SK-N-SH (cell line): ENCODE results near the gene DUOX2. TPM values are rescaled to one million over a fixed set of nuclear protein-coding genes. Genes with fewer than 3 reads are reported as not detected.

Experiments
- CTCF ChIA-PET: fragments of 300-600, 350-600 bp; formaldehyde crosslinking; extraction: SDS; loops from one replicate; lab custom pipeline; 2021; lab: Yijun Ruan, JAX
- POLR2A ChIA-PET: fragments of 350-600 bp; sonication (Branson Sonifier 250); formaldehyde crosslinking; extraction: SDS; loops from one replicate; lab custom pipeline; 2020; ENCODE audit warnings: antibody characterized with exemption, inconsistent platforms; lab: Yijun Ruan, JAX
- DNase-seq: peaks from one replicate; pipeline ENCODE4 v3.0.0; 2012
- H2AFZ ChIP-seq: fragments of 200-600 bp; sonication (generic); 2 replicates; pipeline ENCODE4 v1.8.1; 2016; ENCODE audit warnings: antibody characterized with exemption, mild to moderate bottlenecking, low read depth
- H3F3A ChIP-seq: fragments of 200-600 bp; sonication (generic); replicated peaks from 2 replicates; pipeline ENCODE3; 2016; ENCODE audit warnings: antibody characterized with exemption, mild to moderate bottlenecking; ENCODE audit not compliant: insufficient read depth
- H3K27ac ChIP-seq, 2 experiments: fragments of 200-500 bp in 1 of 2; fragments of 200-600 bp in 1 of 2; sonication (Bioruptor generic) in 1 of 2; sonication (generic), shearing (Covaris generic) in 1 of 2; 2 replicates each; pipeline versions ENCODE4 v1.5.1 to v1.6.1; 2014 to 2016; ENCODE audit warnings: low read depth in 2 of 2, inconsistent platforms in 1 of 2, low read length in 1 of 2, mild to moderate bottlenecking in 1 of 2, mixed read lengths in 1 of 2
- H3K27me3 ChIP-seq: fragments of 200-600 bp; sonication (generic), shearing (Covaris generic); 2 replicates; pipeline ENCODE4 v1.6.1; 2016; ENCODE audit warnings: mixed run types; ENCODE audit not compliant: insufficient read depth
- H3K36me3 ChIP-seq, 2 experiments: fragments of 200-500 bp in 1 of 2; fragments of 200-600 bp in 1 of 2; sonication (Bioruptor generic) in 1 of 2; sonication (generic) in 1 of 2; replicated peaks in 1 of 2; 2 replicates each; pipeline versions ENCODE3 to v1.5.1; 2014 to 2016; ENCODE audit warnings: low read length in 1 of 2, mild to moderate bottlenecking in 1 of 2; ENCODE audit not compliant: insufficient read depth in 2 of 2, control insufficient read depth in 1 of 2
- H3K4me1 ChIP-seq, 2 experiments: fragments of 200-500 bp in 1 of 2; fragments of 200-600 bp in 1 of 2; sonication (Bioruptor generic) in 1 of 2; sonication (generic), shearing (Covaris generic) in 1 of 2; 2 replicates each; pipeline versions ENCODE4 v1.5.1 to v1.6.1; 2014 to 2016; ENCODE audit warnings: low read depth in 1 of 2, low read length in 1 of 2, mixed run types in 1 of 2; ENCODE audit not compliant: insufficient read depth in 2 of 2, control insufficient read depth in 1 of 2
- H3K4me2 ChIP-seq: fragments of 200-600 bp; sonication (generic), shearing (Covaris generic); 2 replicates; pipeline ENCODE4 v1.6.1; 2017; ENCODE audit warnings: mixed run types
- H3K4me3 ChIP-seq, 2 experiments: fragments of 200-500 bp in 1 of 2; fragments of 200-600 bp in 1 of 2; sonication (Bioruptor generic) in 1 of 2; sonication (generic), shearing (Covaris generic) in 1 of 2; 2 replicates each; pipeline versions ENCODE4 v1.5.1 to v1.8.1; 2014 to 2016; ENCODE audit warnings: low read depth in 2 of 2, inconsistent platforms in 1 of 2, low read length in 1 of 2, mild to moderate bottlenecking in 1 of 2, mixed read lengths in 1 of 2, moderate library complexity in 1 of 2
- H3K79me2 ChIP-seq: fragments of 200-600 bp; sonication (generic); 2 replicates; pipeline ENCODE4 v1.8.1; 2017; ENCODE audit warnings: mild to moderate bottlenecking; ENCODE audit not compliant: insufficient read depth
- H3K9ac ChIP-seq: fragments of 200-600 bp; sonication (generic); 2 replicates; pipeline ENCODE4 v1.6.1; 2017; ENCODE audit warnings: mixed run types
- H3K9me2 ChIP-seq: fragments of 200-600 bp; sonication (generic); 2 replicates; pipeline ENCODE4 v1.6.1; 2017; ENCODE audit warnings: mixed run types
- H3K9me3 ChIP-seq: fragments of 200-600 bp; sonication (generic); 2 replicates; pipeline ENCODE4 v1.6.1; 2017; ENCODE audit warnings: mixed run types, mild to moderate bottlenecking, moderate library complexity
- H4K20me1 ChIP-seq: fragments of 200-600 bp; sonication (generic); 2 replicates; pipeline ENCODE4 v1.6.1; 2017; ENCODE audit warnings: mild to moderate bottlenecking, mixed run types; ENCODE audit not compliant: insufficient read depth
- EP300 ChIP-seq, 2 experiments: IDR thresholded peaks; 2 replicates each; pipeline versions ENCODE4 v1.4.0 to v1.6.1; 2012; ENCODE audit warnings: borderline replicate concordance in 1 of 2, low read depth in 1 of 2, low read length in 1 of 2
- EZH2phosphoT487 ChIP-seq: fragments of 200-600 bp; sonication (generic); IDR thresholded peaks from 2 replicates; pipeline ENCODE4 v1.6.1; 2017; ENCODE audit warnings: low read depth, mixed run types, mild to moderate bottlenecking, antibody characterized with exemption, moderate library complexity, borderline replicate concordance
- FOSL2 ChIP-seq: IDR thresholded peaks from 2 replicates; pipeline ENCODE4 v1.4.0; 2012; ENCODE audit warnings: low read depth, mild to moderate bottlenecking, moderate library complexity, borderline replicate concordance
- FOXJ3 ChIP-seq: sonication (generic); formaldehyde crosslinking; IDR thresholded peaks from 2 replicates; pipeline ENCODE4 v1.5.1; 2020; ENCODE audit warnings: mild to moderate bottlenecking, missing genetic modification reagents
- FOXM1 ChIP-seq: IDR thresholded peaks from 2 replicates; pipeline ENCODE4 v1.4.0; 2012; ENCODE audit warnings: low read depth, mild to moderate bottlenecking
- GABPA ChIP-seq: IDR thresholded peaks from 2 replicates; pipeline ENCODE4 v1.4.0; 2012; ENCODE audit warnings: low read depth, mild to moderate bottlenecking
- MAX ChIP-seq: IDR thresholded peaks from 2 replicates; pipeline ENCODE4 v1.4.0; 2012; ENCODE audit warnings: low read depth
- MEF2A ChIP-seq: IDR thresholded peaks from 2 replicates; pipeline ENCODE4 v1.4.0; 2012; ENCODE audit warnings: low read depth, borderline replicate concordance
- NFIC ChIP-seq: IDR thresholded peaks from 2 replicates; pipeline ENCODE4 v1.4.0; 2012; ENCODE audit warnings: borderline replicate concordance
- NRF1 ChIP-seq: IDR thresholded peaks from 2 replicates; pipeline ENCODE4 v1.6.1; 2012; ENCODE audit warnings: low read depth, mild to moderate bottlenecking, low read length
- PBX3 ChIP-seq: IDR thresholded peaks from 2 replicates; pipeline ENCODE4; 2012
- RAD21 ChIP-seq: IDR thresholded peaks from 2 replicates; pipeline ENCODE4 v1.6.1; 2012; ENCODE audit warnings: mild to moderate bottlenecking, low read length
- RXRA ChIP-seq: IDR thresholded peaks from 2 replicates; pipeline ENCODE4 v1.4.0; 2012; ENCODE audit warnings: low read depth, mild to moderate bottlenecking, borderline replicate concordance
- SIN3A ChIP-seq: IDR thresholded peaks from 2 replicates; pipeline ENCODE4 v1.6.1; 2012; ENCODE audit warnings: low read depth, mild to moderate bottlenecking, low read length, moderate library complexity, borderline replicate concordance
- TAF1 ChIP-seq: IDR thresholded peaks from 2 replicates; pipeline ENCODE4 v1.6.1; 2012; ENCODE audit warnings: low read depth, mild to moderate bottlenecking, low read length, moderate library complexity, borderline replicate concordance
- TCF12 ChIP-seq: IDR thresholded peaks from 2 replicates; pipeline ENCODE4 v1.4.0; 2012
- USF1 ChIP-seq: IDR thresholded peaks from 2 replicates; pipeline ENCODE4 v1.4.0; 2012; ENCODE audit warnings: low read depth, borderline replicate concordance
- USF2 ChIP-seq: fragments of 150-350 bp; IDR thresholded peaks from 2 replicates; pipeline ENCODE4 v1.6.1; 2017; ENCODE audit warnings: antibody characterized with exemption, low read length, low read depth, borderline replicate concordance
- YY1 ChIP-seq: IDR thresholded peaks from 2 replicates; pipeline ENCODE4 v1.4.0; 2012; ENCODE audit warnings: low read depth, mild to moderate bottlenecking
- ZBTB33 ChIP-seq: IDR thresholded peaks from 2 replicates; pipeline ENCODE4 v1.4.0; 2012; ENCODE audit warnings: low read depth, borderline replicate concordance
- WGBS: methylation state at CpG from one replicate; pipeline ENCODE4 v1.1.6; 2017; ENCODE audit warnings: low lambda C conversion rate; 5-methylcytosine and 5-hydroxymethylcytosine counted together
- polyA plus RNA-seq, 3 experiments: library from polyadenylated mRNA; depleted of rRNA; stranded (reverse); fragments of >200 nt; gene quantifications; 2 replicates each; pipeline ENCODE4 v1.2.3, GENCODE V29; 2012

Gene DUOX2
- polyA plus RNA-seq, 1 of the 3 experiments (the other 2 are of a cell fraction) = not detected

GRCh38 chr15:45134046-45134445 lies 20.1 kb upstream of the DUOX2 start:
- Histone ChIP-seq H3K4me3 (no peak overlapping the region), H3K4me2 (no peak overlapping the region), H3K27ac (no peak overlapping the region), H3K4me1 (peaks cover 0 to 22% of the 10 kb centered on the region in 2 experiments; a peak in 1 of 4 replicates), H3K9ac (no peak overlapping the region), H3K27me3 (no peaks in the 10 kb centered on the region; the same call in 1 of the 2 replicates), H3K9me3 (no peaks in the 10 kb centered on the region), H3K36me3 (no peaks in the 10 kb centered on the region), H3F3A (no peaks in the 10 kb centered on the region), H3K79me2 (no peaks in the 10 kb centered on the region), H4K20me1 (no peaks in the 10 kb centered on the region), H3K9me2 (no peaks in the 10 kb centered on the region), H2AFZ (no peak overlapping the region)
- no peak for DNase-seq
- POLR2A ChIA-PET = interaction anchor here (1.1 kb wide), 1 partner anchor 9 kb away, joined by 3 read pairs; no protein-coding TSS in a partner anchor
- CTCF ChIA-PET = interaction anchor here (1.0 to 6.0 kb wide), 3 partner anchors 13 to 71 kb away, joined by 3 to 52 read pairs (median 3); no protein-coding TSS in a partner anchor
- 79% methylated on average over 7 of the region's 7 CpGs for WGBS
- TF ChIP-seq MEF2A (no peak), RXRA (no peak), USF1 (no peak), USF2 (no peak), FOSL2 (no peak), RAD21 (no peak), NFIC (no peak), FOXJ3 (CRISPR knock-in tag) (no peak), EZH2phosphoT487 (no peak), TAF1 (no peak), TCF12 (no peak), GABPA (no peak), ZBTB33 (no peak), PBX3 (no peak), MAX (no peak), FOXM1 (no peak), NRF1 (no peak), YY1 (no peak), EP300 (IDR thresholded peaks at IDR 0.05; ENCODE audit: borderline replicate concordance in 1 of 2, low read depth in 1 of 2, low read length in 1 of 2) (no peak), SIN3A (no peak)
